Endothelial cell of umbilical vein (primary cell): Measurements from ENCODE around the gene SCRN3. TPM values are rescaled to one million over a fixed set of nuclear protein-coding genes. Genes with fewer than 3 reads are reported as not detected.

ENCODE experiments used
- BruUV-seq: library from RNA; stranded (reverse); fragments of 400-500 nt; replicated peaks from 2 replicates; lab custom pipeline; 2021; lab: Mats Ljungman, UMichigan
- CTCF ChIA-PET: fragments of 300-600, 350-600 bp; sonication (Branson Sonifier 250); formaldehyde crosslinking; loops from one replicate; lab custom pipeline; 2021; ENCODE audit warnings: antibody characterized with exemption, inconsistent platforms; lab: Charles Lee
- POLR2A ChIA-PET: fragments of 300-600, 350-600 bp; sonication (Branson Sonifier 250); formaldehyde crosslinking; loops from one replicate; lab custom pipeline; 2021; ENCODE audit warnings: antibody characterized with exemption, inconsistent platforms; lab: Charles Lee
- DNase-seq: peaks from one replicate; pipeline ENCODE4 v3.0.0-alpha.2; 2011; ENCODE audit warnings: low read depth, low spot score
- FAIRE-seq: peaks from 2 replicates; lab custom pipeline; 2011; peaks lifted over from hg19 to GRCh38; lab: Jason Lieb, UNC
- H2AFZ ChIP-seq: 2 replicates; pipeline ENCODE4 v1.6.0; 2012; ENCODE audit warnings: low read depth, low read length, control low read depth, inconsistent platforms
- H3K27ac ChIP-seq: 2 replicates; pipeline ENCODE4 v1.5.1; 2011; ENCODE audit warnings: low read depth, mild to moderate bottlenecking, control low read depth, low read length, moderate library complexity; ENCODE audit not compliant: insufficient read depth
- H3K27me3 ChIP-seq, 2 experiments: 2 replicates each; pipeline versions ENCODE4 v1.6.0 to v1.6.1; 2011; ENCODE audit warnings: low read length in 2 of 2, mixed read lengths in 1 of 2; ENCODE audit not compliant: control insufficient read depth in 2 of 2, insufficient read depth in 2 of 2
- H3K36me3 ChIP-seq, 2 experiments: 2 replicates in 1 of 2; 3 replicates in 1 of 2; pipeline ENCODE4 v1.5.1; 2011; ENCODE audit warnings: low read length in 2 of 2, mild to moderate bottlenecking in 1 of 2, moderate library complexity in 1 of 2; ENCODE audit not compliant: control insufficient read depth in 2 of 2, insufficient read depth in 2 of 2; ENCODE audit errors: extremely low read depth in 1 of 2
- H3K4me1 ChIP-seq: 3 replicates; pipeline ENCODE4 v1.5.1; 2011; ENCODE audit warnings: mild to moderate bottlenecking, low read length; ENCODE audit not compliant: control insufficient read depth, insufficient read depth; ENCODE audit errors: extremely low read depth
- H3K4me2 ChIP-seq: 2 replicates; pipeline ENCODE4 v1.6.1; 2011; ENCODE audit warnings: low read length, control low read depth, mixed read lengths; ENCODE audit not compliant: insufficient read depth
- H3K4me3 ChIP-seq, 3 experiments: fragments of 200-600 bp in 1 of 3; sonication (generic), shearing (Covaris generic) in 1 of 3; replicated peaks in 1 of 3; 2 replicates each; pipeline ENCODE4 v1.5.1; 2011 to 2016; ENCODE audit warnings: control low read depth in 3 of 3, low read length in 3 of 3, mild to moderate bottlenecking in 2 of 3, inconsistent platforms in 1 of 3, low read depth in 1 of 3, moderate library complexity in 1 of 3; ENCODE audit not compliant: insufficient read depth in 1 of 3
- H3K79me2 ChIP-seq: 2 replicates; pipeline ENCODE4 v1.6.0; 2012; ENCODE audit warnings: low read length, inconsistent platforms; ENCODE audit not compliant: control insufficient read depth, insufficient read depth
- H3K9ac ChIP-seq: replicated peaks from 2 replicates; pipeline ENCODE3; 2011; ENCODE audit warnings: low read length, control low read depth; ENCODE audit not compliant: insufficient read depth; ENCODE audit errors: extremely low read depth
- H3K9me1 ChIP-seq: replicated peaks from 3 replicates; pipeline ENCODE4 v1.6.0; 2011; ENCODE audit warnings: mild to moderate bottlenecking, low read length; ENCODE audit not compliant: control insufficient read depth, insufficient read depth; ENCODE audit errors: extremely low read depth
- H3K9me3 ChIP-seq: replicated peaks from 2 replicates; pipeline ENCODE4 v1.5.1; 2012; ENCODE audit warnings: low read length, inconsistent platforms; ENCODE audit not compliant: control insufficient read depth, insufficient read depth
- H4K20me1 ChIP-seq: replicated peaks from 2 replicates; pipeline ENCODE3; 2011; ENCODE audit warnings: mild to moderate bottlenecking, low read length; ENCODE audit not compliant: control insufficient read depth, insufficient read depth; ENCODE audit errors: extremely low read depth
- FOS ChIP-seq: IDR thresholded peaks from 2 replicates; pipeline ENCODE4 v1.6.1; 2011; ENCODE audit warnings: mild to moderate bottlenecking, low read length, moderate library complexity, borderline replicate concordance; ENCODE audit not compliant: insufficient read depth
- GATA2 ChIP-seq: IDR thresholded peaks from 2 replicates; pipeline ENCODE4 v1.7.0; 2011; ENCODE audit warnings: low read depth, mild to moderate bottlenecking, moderate library complexity, mixed read lengths, low read length; ENCODE audit not compliant: insufficient read length, insufficient read depth
- JUN ChIP-seq: IDR thresholded peaks from 2 replicates; pipeline ENCODE4 v1.6.1; 2011; ENCODE audit warnings: borderline replicate concordance, low read depth; ENCODE audit not compliant: insufficient read length, insufficient read depth
- dilution Hi-C: fragments of 300-500 bp; cut with MboI; formaldehyde crosslinking; loops from one replicate; pipeline ENCODE4 v1.15.0; 2019; ENCODE audit warnings: low sequenced_read_pairs; ENCODE audit not compliant: extremely low pct_ligation_motif_present
- intact Hi-C: fragments of 100-400 bp; cut with micrococcal nuclease; formaldehyde crosslinking; loops from one replicate; pipeline ENCODE4 v1.10.0; 2022
- polyA plus RNA-seq, 4 experiments: library from polyadenylated mRNA; depleted of rRNA in 3 of 4; stranded (reverse) in 3 of 4; unstranded in 1 of 4; fragments of >200 nt; gene quantifications; 2 replicates each; pipeline versions ENCODE4 v1.2.1 to v1.2.3, GENCODE V29; 2011 to 2012; ENCODE audit warnings: missing spikeins in 1 of 4
- total RNA-seq: library from RNA; stranded (reverse); gene quantifications from 2 replicates; pipeline ENCODE4 v1.2.3, GENCODE V29; 2021
- TF ChIP-seq, protein P1 (sequence below), 2 donors: IDR thresholded peaks; 1 replicate in 1 of 2; 2 replicates in 1 of 2; pipeline ENCODE4 v1.5.1; 2011; ENCODE audit warnings: low read length in 2 of 2, mild to moderate bottlenecking in 2 of 2, moderate library complexity in 2 of 2, control low read depth in 1 of 2, inconsistent platforms in 1 of 2, low read depth in 1 of 2; ENCODE audit not compliant: insufficient read depth in 1 of 2; ENCODE audit errors: extremely low read depth in 1 of 2
- TF ChIP-seq, protein P2 (sequence below): IDR thresholded peaks from 2 replicates; pipeline ENCODE4 v1.6.1; 2011; ENCODE audit not compliant: insufficient read depth, insufficient read length

SCRN3 gene
- total and polyA plus RNA-seq, 2 donors (not counting 3 experiments of a cell fraction or from before 2014, with no cell fraction given), result 10.7 to 24.0 TPM

- BruUV-seq, result no TSS peak
- Histone ChIP-seq H3K9ac (no peak overlapping the region), H3K36me3 (no peaks in the 10 kb centered on the region), H3K27me3 (no peaks in the 10 kb centered on the region), H3K79me2 (peaks cover 9% of the 10 kb centered on the region), H3K4me1 (peaks cover 12% of the 10 kb centered on the region), H4K20me1 (no peaks in the 10 kb centered on the region), H3K4me2 (no peak overlapping the region), H3K27ac (no peak overlapping the region), H2AFZ (no peak overlapping the region), H3K9me3 (no peaks in the 10 kb centered on the region), H3K9me1 (no peaks in the 10 kb centered on the region), H3K4me3 (no peak overlapping the region)
- TF ChIP-seq FOS (no peak), GATA2 (no peak), JUN (no peak)
- TF ChIP-seq, protein P1, sequence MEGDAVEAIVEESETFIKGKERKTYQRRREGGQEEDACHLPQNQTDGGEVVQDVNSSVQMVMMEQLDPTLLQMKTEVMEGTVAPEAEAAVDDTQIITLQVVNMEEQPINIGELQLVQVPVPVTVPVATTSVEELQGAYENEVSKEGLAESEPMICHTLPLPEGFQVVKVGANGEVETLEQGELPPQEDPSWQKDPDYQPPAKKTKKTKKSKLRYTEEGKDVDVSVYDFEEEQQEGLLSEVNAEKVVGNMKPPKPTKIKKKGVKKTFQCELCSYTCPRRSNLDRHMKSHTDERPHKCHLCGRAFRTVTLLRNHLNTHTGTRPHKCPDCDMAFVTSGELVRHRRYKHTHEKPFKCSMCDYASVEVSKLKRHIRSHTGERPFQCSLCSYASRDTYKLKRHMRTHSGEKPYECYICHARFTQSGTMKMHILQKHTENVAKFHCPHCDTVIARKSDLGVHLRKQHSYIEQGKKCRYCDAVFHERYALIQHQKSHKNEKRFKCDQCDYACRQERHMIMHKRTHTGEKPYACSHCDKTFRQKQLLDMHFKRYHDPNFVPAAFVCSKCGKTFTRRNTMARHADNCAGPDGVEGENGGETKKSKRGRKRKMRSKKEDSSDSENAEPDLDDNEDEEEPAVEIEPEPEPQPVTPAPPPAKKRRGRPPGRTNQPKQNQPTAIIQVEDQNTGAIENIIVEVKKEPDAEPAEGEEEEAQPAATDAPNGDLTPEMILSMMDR (IDR thresholded peaks at IDR 0.05; ENCODE audit: extremely low read depth in 1 of 2, insufficient read depth in 1 of 2, low read depth in 1 of 2, low read length in 2 of 2), result no peak
- TF ChIP-seq, protein P2, sequence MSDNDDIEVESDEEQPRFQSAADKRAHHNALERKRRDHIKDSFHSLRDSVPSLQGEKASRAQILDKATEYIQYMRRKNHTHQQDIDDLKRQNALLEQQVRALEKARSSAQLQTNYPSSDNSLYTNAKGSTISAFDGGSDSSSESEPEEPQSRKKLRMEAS, result no peak
- ChIA-PET POLR2A (no interaction called here), CTCF (interaction anchor here (0.6 to 1.6 kb wide), 4 partner anchors 15 to 64 kb away, joined by 3 to 5 read pairs (median 4); no protein-coding TSS in a partner anchor)
- no peak for FAIRE-seq
- intact Hi-C loops, result no loop called here
- DNase-seq, result no peak
- dilution Hi-C loops, result no loop called here
These were observed 3.6 kb downstream of the SCRN3 start for GRCh38 chr2:174399171-174399570.
